SJSA1 (cell line): ENCODE results near the gene ADIPOR2. TPM values are rescaled to one million over a fixed set of nuclear protein-coding genes. Genes with fewer than 3 reads are reported as not detected.

Experiments
- DNase-seq, 2 experiments: peaks; one replicate each; pipeline ENCODE4 v3.0.0-alpha.2; 2015 to 2020; ENCODE audit warnings: low spot score in 2 of 2, low read depth in 1 of 2
- H3K27ac ChIP-seq: fragments of 250-450 bp; sonication (Bioruptor Pico); 2 replicates; pipeline ENCODE4 v1.5.1; 2020; ENCODE audit warnings: mild to moderate bottlenecking, moderate library complexity
- H3K27me3 ChIP-seq: fragments of 250-450 bp; sonication (Bioruptor Pico); replicated peaks from 2 replicates; pipeline ENCODE4 v1.5.1; 2020; ENCODE audit warnings: mild to moderate bottlenecking, moderate library complexity
- H3K36me3 ChIP-seq: fragments of 250-450 bp; sonication (Bioruptor Pico); 2 replicates; pipeline ENCODE4 v1.5.1; 2020; ENCODE audit warnings: mild to moderate bottlenecking
- H3K4me1 ChIP-seq: fragments of 250-450 bp; sonication (Bioruptor Pico); replicated peaks from 2 replicates; pipeline ENCODE4 v1.6.1; 2021; ENCODE audit warnings: mild to moderate bottlenecking
- H3K4me3 ChIP-seq: fragments of 250-450 bp; sonication (Bioruptor Pico); 2 replicates; pipeline ENCODE4 v1.5.1; 2020; ENCODE audit warnings: mild to moderate bottlenecking
- H3K9me3 ChIP-seq: fragments of 250-450 bp; sonication (Bioruptor Pico); replicated peaks from 2 replicates; pipeline ENCODE4 v1.5.1; 2020; ENCODE audit warnings: mild to moderate bottlenecking
- total RNA-seq: library from RNA; depleted of rRNA; stranded (reverse); fragments of >200 nt; shearing (Covaris generic); gene quantifications from 2 replicates; pipeline ENCODE4 v1.2.3, GENCODE V29; 2014; rRNA removed

Gene ADIPOR2
- total RNA-seq, 1 experiment from 2014 or later: 38.7 TPM

DNA sequence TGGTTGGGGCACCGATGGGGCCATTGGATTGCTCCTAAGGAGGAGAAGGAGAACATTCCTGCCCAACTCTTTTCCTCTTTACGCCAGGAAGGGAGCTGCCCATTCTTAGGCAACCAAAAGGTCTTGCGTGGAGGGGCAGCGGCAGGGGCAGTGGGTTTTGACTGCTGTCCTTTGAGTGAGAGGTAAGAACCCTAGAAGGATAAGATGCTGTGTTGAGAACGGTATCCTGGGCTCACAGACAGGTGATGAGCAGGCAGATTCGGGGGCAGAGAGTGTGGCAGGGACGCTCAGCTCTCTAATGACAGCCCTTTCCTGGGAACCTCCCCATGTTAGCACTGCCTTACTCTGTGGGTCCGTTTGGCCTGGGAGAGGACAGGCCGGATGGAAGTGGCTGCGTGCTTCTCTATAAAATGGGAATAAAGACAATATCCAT, 142.7 kb downstream of the ADIPOR2 start:
- H3K27me3 ChIP-seq: peaks cover 72% of the 10 kb centered on the region
- no peaks in the 10 kb centered on the region for H3K36me3 ChIP-seq
- no peak for DNase-seq

DNA sequence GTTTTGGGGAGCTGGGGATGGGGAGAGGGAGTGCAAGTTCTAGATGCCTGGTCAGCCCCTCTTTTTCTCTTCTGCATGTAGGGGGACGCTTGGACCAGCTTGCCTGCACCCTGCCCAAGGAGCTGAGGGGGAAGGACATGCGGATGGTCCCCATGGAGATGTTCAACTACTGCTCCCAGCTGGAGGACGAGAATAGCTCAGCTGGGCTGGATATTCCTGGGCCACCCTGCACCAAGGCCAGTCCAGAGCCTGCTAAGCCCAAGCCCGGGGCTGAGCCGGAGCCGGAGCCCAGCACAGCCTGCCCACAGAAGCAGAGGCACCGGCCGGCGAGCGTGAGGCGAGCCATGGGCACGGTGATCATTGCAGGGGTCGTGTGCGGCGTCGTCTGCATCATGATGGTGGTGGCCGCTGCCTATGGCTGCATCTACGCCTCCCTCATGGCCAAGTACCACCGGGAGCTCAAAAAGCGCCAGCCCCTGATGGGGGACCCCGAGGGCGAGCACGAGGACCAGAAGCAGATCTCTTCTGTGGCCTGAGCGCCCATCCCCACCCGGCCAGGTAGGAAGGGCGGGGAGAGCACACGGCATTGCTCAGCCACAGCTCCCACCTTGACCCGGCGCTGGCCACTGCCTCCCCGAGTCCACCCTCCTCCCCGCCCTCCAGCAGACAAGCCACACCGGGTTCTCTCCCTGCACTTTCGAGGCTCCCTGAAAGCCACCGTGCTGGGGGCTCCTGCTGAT, 143.5 kb downstream of the ADIPOR2 start:
- H3K27me3 ChIP-seq: peaks cover 72% of the 10 kb centered on the region
- H3K4me3 ChIP-seq: no peak overlapping the region
- no peaks in the 10 kb centered on the region; the same call in 1 of the 2 replicates for H3K4me1 ChIP-seq
- H3K9me3 ChIP-seq: no peaks in the 10 kb centered on the region; the same call in 1 of the 2 replicates
- no peak for DNase-seq
- no peak overlapping the region for H3K27ac ChIP-seq
- H3K36me3 ChIP-seq: no peaks in the 10 kb centered on the region

More for the DNA sequence above, 142.7 kb downstream of the ADIPOR2 start:
- H3K27ac ChIP-seq: no peak overlapping the region
- H3K9me3 ChIP-seq: no peaks in the 10 kb centered on the region; the same call in 1 of the 2 replicates
- H3K4me3 ChIP-seq: no peak overlapping the region
- H3K4me1 ChIP-seq: no peaks in the 10 kb centered on the region; the same call in 1 of the 2 replicates

DNA sequence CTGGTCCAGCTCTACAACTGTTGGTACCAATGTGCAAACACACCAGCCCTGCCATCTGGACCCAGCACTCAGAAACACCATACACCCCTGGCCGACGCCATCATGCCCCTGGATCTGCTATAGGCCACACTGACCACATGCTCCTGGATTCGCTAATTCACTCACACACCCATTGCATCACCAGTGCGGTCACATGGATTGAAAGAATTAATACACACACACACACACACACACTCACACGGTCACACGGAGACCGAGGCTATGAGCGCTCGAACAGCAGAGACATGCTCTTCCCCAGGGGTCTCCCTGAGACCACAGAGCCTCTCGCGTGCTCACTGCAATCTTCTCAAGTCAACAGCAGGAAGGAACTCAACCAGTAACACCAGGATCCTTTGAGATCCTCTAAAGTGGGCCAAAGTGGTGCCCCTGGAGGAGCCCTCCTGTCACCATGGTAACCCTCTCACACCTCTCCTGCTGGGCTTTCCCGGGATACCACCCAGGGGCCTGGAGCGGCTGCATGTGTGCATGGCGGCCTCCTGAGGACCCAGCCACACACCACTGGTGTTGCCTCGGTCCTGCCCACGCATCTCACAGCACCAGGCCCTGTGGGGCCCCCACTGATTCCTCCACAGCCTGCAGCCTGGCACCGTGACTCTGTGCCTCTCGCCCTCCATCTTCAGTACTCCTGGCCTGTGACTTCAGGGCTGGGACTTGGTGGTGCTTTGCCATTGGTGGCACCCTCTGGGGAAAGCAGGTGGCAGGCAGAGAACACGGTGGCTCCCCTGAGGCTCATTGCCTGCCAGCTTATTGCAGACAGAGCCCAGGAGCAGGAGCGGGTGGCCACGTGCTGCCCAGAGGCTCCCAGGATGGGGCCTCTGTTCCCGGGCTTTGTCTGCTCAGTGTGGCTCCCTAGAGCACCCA, 144.6 kb downstream of the ADIPOR2 start:
- H3K36me3 ChIP-seq: no peaks in the 10 kb centered on the region
- H3K27ac ChIP-seq: no peak overlapping the region
- no peak for DNase-seq
- H3K4me1 ChIP-seq: no peaks in the 10 kb centered on the region; the same call in 1 of the 2 replicates
- peaks cover 71% of the 10 kb centered on the region for H3K27me3 ChIP-seq
- H3K9me3 ChIP-seq: no peaks in the 10 kb centered on the region; the same call in 1 of the 2 replicates
- H3K4me3 ChIP-seq: no peak overlapping the region

DNA sequence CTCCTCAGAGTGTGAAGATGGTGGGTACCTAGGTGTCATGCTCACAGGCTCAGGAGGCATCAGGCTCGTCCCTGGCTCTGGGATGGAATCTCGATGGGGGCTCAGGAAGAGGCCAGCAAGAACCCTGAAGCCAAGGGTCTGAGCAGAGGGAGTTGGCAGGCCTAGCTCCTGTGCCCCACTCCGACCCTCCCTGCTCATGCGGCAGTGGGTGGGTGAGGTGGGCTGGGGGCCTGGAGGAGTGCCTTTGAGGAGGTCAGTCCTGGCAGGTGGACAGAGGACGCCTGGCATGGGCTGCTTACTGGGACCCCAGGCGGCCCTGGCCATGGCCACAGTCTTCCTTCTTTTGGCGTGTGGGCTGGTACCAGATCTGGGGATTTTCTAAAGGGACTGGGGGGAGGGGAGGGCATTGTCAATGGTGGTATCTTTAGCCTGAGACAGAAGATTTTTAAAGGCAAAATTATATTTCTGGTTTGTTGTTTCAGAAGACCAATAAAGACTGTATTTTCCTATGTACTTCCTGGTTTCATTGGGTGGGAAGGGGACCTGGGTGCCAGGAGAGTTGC, 145.5 kb downstream of the ADIPOR2 start:
- Histone ChIP-seq H3K36me3 (no peaks in the 10 kb centered on the region), H3K27me3 (peaks cover 71% of the 10 kb centered on the region), H3K4me3 (no peak overlapping the region), H3K9me3 (no peaks in the 10 kb centered on the region; the same call in 1 of the 2 replicates), H3K4me1 (no peaks in the 10 kb centered on the region; the same call in 1 of the 2 replicates), H3K27ac (no peak overlapping the region)
- no peak for DNase-seq

DNA sequence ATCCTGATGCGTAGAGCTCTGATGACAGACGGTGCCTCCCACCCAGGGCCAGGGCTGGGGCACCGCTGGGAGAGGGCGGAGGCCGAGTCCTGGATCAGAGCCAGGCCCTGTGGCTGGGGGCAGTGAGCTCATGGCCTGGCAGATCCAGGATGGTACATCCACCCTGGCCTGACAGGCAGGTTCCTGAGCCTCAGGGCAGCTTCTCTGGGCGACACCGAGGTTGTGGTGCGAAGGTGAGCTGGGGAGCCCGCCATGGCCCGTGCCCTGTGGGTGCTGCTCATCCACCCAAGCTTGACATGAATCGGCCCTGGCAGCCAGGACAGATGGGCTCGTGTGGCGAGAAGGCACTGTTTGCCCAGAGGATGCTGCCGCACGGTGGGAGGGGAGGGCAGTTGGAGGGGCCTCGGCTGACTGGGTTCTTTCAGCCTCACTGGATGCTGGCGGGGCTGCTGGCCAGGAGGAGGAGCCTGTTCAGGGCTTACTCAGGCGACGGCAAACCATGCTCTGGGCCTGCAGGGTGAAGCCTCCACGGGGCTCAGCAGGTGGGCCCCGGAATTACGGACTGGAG, 146.1 kb downstream of the ADIPOR2 start:
- no peaks in the 10 kb centered on the region for H3K9me3 ChIP-seq
- H3K36me3 ChIP-seq: no peaks in the 10 kb centered on the region
- H3K4me3 ChIP-seq: no peak overlapping the region
- no peak overlapping the region for H3K27ac ChIP-seq
- H3K4me1 ChIP-seq: no peaks in the 10 kb centered on the region; the same call in 1 of the 2 replicates
- DNase-seq: no peak
- H3K27me3 ChIP-seq: peaks cover 72% of the 10 kb centered on the region

DNA sequence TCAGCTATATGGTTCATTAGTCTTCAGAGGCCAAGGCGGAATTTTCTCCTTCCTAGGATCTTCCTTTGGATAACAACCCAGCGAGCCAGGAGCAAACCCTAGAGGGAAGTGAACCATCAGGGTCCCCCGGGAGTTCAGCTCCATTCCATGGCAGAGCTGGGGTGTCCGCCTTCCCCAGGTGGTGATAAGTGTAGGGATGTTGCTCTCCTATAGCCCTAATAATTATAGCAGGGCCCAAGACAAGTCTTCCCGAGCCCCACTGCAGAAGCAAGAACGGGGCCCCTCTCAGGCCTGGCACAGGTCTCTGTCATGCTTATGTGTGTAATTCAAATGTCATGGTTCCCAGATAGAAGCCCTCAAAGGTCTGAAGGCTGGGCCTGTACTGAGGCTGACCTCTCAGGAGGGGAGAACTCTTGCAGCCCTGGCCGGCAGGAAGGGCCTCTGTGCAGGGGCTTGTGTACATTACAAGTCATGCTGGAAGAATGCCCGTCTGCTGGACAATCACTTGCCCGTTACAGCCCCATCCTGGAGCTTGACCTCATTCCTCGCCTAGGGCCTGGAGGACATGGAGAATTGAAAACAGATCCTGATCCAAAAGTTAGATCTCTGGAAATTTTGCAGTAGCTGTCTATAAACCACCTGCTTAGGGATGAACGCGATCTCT, 146.8 kb downstream of the ADIPOR2 start:
- H3K9me3 ChIP-seq: no peaks in the 10 kb centered on the region
- no peak for DNase-seq
- no peak overlapping the region for H3K4me3 ChIP-seq
- no peak overlapping the region for H3K27ac ChIP-seq
- peaks cover 69% of the 10 kb centered on the region for H3K27me3 ChIP-seq
- H3K36me3 ChIP-seq: no peaks in the 10 kb centered on the region
- no peaks in the 10 kb centered on the region; the same call in 1 of the 2 replicates for H3K4me1 ChIP-seq

Other genes starting within 250 kb of the ADIPOR2 start
- gene FBXL14, start 96.5 kb upstream of the ADIPOR2 start, total RNA-seq: 8.1 and 16.1 TPM in 2 replicates
- 8.9 and 15.4 TPM in 2 replicates for gene WNT5B, start 61.8 kb upstream of the ADIPOR2 start, total RNA-seq
- gene LRTM2, start 129.5 kb downstream of the ADIPOR2 start, total RNA-seq: not detected in 2 replicates
- not detected in 2 replicates for gene CACNA2D4, start 227.6 kb downstream of the ADIPOR2 start, total RNA-seq